Endothelial cell (in vitro differentiated cells): Measurements from ENCODE around the gene PKP3. TPM values are rescaled to one million over a fixed set of nuclear protein-coding genes. Genes with fewer than 3 reads are reported as not detected.
A peak's percentile ranks its signal among the peaks of the same experiment; 100 is the strongest.

Source experiments
- DNase-seq: peaks from one replicate; pipeline ENCODE4 v3.0.0; 2021; ENCODE audit warnings: low spot score
- H3K27ac Mint-ChIP-seq: one replicate; pipeline ENCODE4 v1.8.0; 2021; ENCODE audit warnings: mixed read lengths, inconsistent platforms; ENCODE audit not compliant: unreplicated experiment
- H3K27me3 Mint-ChIP-seq: one replicate; pipeline ENCODE4 v1.8.0; 2021; ENCODE audit warnings: mild to moderate bottlenecking, moderate library complexity, mixed read lengths, inconsistent platforms; ENCODE audit not compliant: unreplicated experiment
- H3K36me3 Mint-ChIP-seq: one replicate; pipeline ENCODE4 v1.8.0; 2021; ENCODE audit warnings: mild to moderate bottlenecking, low read depth, mixed read lengths, inconsistent platforms; ENCODE audit not compliant: unreplicated experiment
- H3K4me1 Mint-ChIP-seq: one replicate; pipeline ENCODE4 v1.8.0; 2021; ENCODE audit warnings: mild to moderate bottlenecking, mixed read lengths, inconsistent platforms; ENCODE audit not compliant: unreplicated experiment
- H3K4me3 Mint-ChIP-seq: one replicate; pipeline ENCODE4 v1.8.0; 2021; ENCODE audit warnings: mild to moderate bottlenecking, mixed read lengths, inconsistent platforms; ENCODE audit not compliant: unreplicated experiment
- H3K9me3 Mint-ChIP-seq: one replicate; pipeline ENCODE4 v1.8.0; 2021; ENCODE audit warnings: mixed read lengths, inconsistent platforms; ENCODE audit not compliant: unreplicated experiment
- CTCF ChIP-seq: fragments of 200-600 bp; sonication (generic); IDR thresholded peaks from one replicate; pipeline ENCODE4 v1.5.0; 2021; ENCODE audit warnings: antibody characterized with exemption; ENCODE audit not compliant: unreplicated experiment
- total RNA-seq: library from RNA; stranded (reverse); fragmentation: NEBNext Ultra II Directional; extraction: Animal tissue kit (Norgen Biotek cat#: 25700); gene quantifications from one replicate; pipeline ENCODE4 v1.2.1, GENCODE V29; 2021; ENCODE audit not compliant: unreplicated experiment

Gene PKP3
- total RNA-seq, 1 donor from 2014 or later: 0.49 TPM

- Mint-ChIP-seq H3K36me3 (no peaks in the 10 kb centered on the region), H3K4me3 (no peak overlapping the region)
- TF ChIP-seq CTCF: no peak
Observed at GRCh38 chr11:412641-413119, 18.7 kb downstream of the PKP3 start.

GRCh38 chr11:413120-414081 lies 19.4 kb downstream of the PKP3 start:
- Mint-ChIP-seq H3K27me3 (peaks cover 12% of the 10 kb centered on the region), H3K27ac (no peak overlapping the region), H3K9me3 (no peaks in the 10 kb centered on the region), H3K36me3 (no peaks in the 10 kb centered on the region), H3K4me1 (peaks cover 14% of the 10 kb centered on the region), H3K4me3 (no peak overlapping the region)
- DNase-seq: no peak
- TF ChIP-seq CTCF: no peak

More at GRCh38 chr11:412641-413119, 18.7 kb downstream of the PKP3 start:
- DNase-seq: no peak
- peaks cover 9% of the 10 kb centered on the region for H3K27me3 Mint-ChIP-seq
- peaks cover 14% of the 10 kb centered on the region for H3K4me1 Mint-ChIP-seq
- no peaks in the 10 kb centered on the region for H3K9me3 Mint-ChIP-seq
- no peak overlapping the region for H3K27ac Mint-ChIP-seq

- no peaks in the 10 kb centered on the region for H3K36me3 Mint-ChIP-seq
- TF ChIP-seq CTCF: no peak
- peaks cover 12% of the 10 kb centered on the region for H3K27me3 Mint-ChIP-seq
- no peaks in the 10 kb centered on the region for H3K9me3 Mint-ChIP-seq
- H3K4me1 Mint-ChIP-seq: peaks cover 14% of the 10 kb centered on the region
- no peak for DNase-seq
- peak overlapping the region; percentile 6 for H3K27ac Mint-ChIP-seq
- no peak overlapping the region for H3K4me3 Mint-ChIP-seq
Observed at GRCh38 chr11:414318-414857, 20.4 kb downstream of the PKP3 start.

- Mint-ChIP-seq H3K9me3 (no peaks in the 10 kb centered on the region), H3K27me3 (peaks cover 12% of the 10 kb centered on the region), H3K4me3 (peak overlapping the region; percentile 67), H3K36me3 (no peaks in the 10 kb centered on the region), H3K4me1 (peaks cover 14% of the 10 kb centered on the region), H3K27ac (no peak overlapping the region)
- no peak for TF ChIP-seq CTCF
- no peak for DNase-seq
Observed at GRCh38 chr11:415640-416041, 21.6 kb downstream of the PKP3 start.
